Measurements from ENCODE around the gene QARS1. TPM values are rescaled to one million over a fixed set of nuclear protein-coding genes. Genes with fewer than 3 reads are reported as not detected.

The QARS1 gene
- total and polyA plus RNA-seq, 2 of the 8 experiments (the other 6 are each of a cell fraction or from before 2014, with no cell fraction given) = 353 to 581 TPM

GRCh38 chr3:49111347-49111746, 6.8 kb upstream of the QARS1 start:
- Histone ChIP-seq H2BK120ac (replicated peaks; ENCODE audit: low read depth, low read length) (no peak overlapping the region), H2BK20ac (ENCODE audit: low read length) (no peak overlapping the region)
- CTCF ChIA-PET (ENCODE audit: partially characterized antibody) = interaction anchor here (1.0 to 3.2 kb wide), 4 partner anchors 9 to 46 kb away, joined by 3 to 16 read pairs (median 6); partner anchors contain the start of genes LAMB2, QRICH1 and USP19
- TF ChIP-seq KDM1A (IDR thresholded peaks at IDR 0.05; ENCODE audit: borderline replicate concordance, low read length) (no peak), NRF1 (IDR thresholded peaks at IDR 0.05; ENCODE audit: low read depth, low read length) (no peak), GABPA (IDR thresholded peaks at IDR 0.05; ENCODE audit: borderline replicate concordance, insufficient read depth, low read length) (no peak), TAF1 (IDR thresholded peaks at IDR 0.05; ENCODE audit: low read depth, low read length) (no peak), PHF8 (conservative IDR thresholded peaks at IDR 0.05; ENCODE audit: low read depth, low read length) (no peak), ZNF274 (IDR thresholded peaks at IDR 0.05; ENCODE audit: borderline replicate concordance, extremely low read depth, low read length) (no peak), ATF2 (IDR thresholded peaks at IDR 0.05; ENCODE audit: low read length) (no peak), GTF2F1 (IDR thresholded peaks at IDR 0.05; ENCODE audit: borderline replicate concordance, low read depth, low read length) (no peak), ATF3 (IDR thresholded peaks at IDR 0.05; ENCODE audit: insufficient read depth, low read depth, low read length) (no peak), MAFK (IDR thresholded peaks at IDR 0.05; ENCODE audit: low read depth, low read length) (no peak)
- TF ChIP-seq, protein P1, sequence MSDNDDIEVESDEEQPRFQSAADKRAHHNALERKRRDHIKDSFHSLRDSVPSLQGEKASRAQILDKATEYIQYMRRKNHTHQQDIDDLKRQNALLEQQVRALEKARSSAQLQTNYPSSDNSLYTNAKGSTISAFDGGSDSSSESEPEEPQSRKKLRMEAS (IDR thresholded peaks at IDR 0.05) = no peak

More at GRCh38 chr3:49111347-49111746, 6.8 kb upstream of the QARS1 start:
- H3K27ac ChIP-seq (ENCODE audit: low read depth, low read length) = no peak overlapping the region
- H3K4me2 ChIP-seq (ENCODE audit: insufficient read depth in 1 of 2, low read depth in 2 of 2, low read length in 2 of 2) = no peak overlapping the region
- FAIRE-seq (no peak), DNase-seq (ENCODE audit: low read depth in 1 of 2, low spot score in 2 of 2) (no peak)
- peaks cover 0 to 16% of the 10 kb centered on the region in 2 experiments for H4K20me1 ChIP-seq (replicated peaks in 1 of 2; ENCODE audit: control insufficient read depth in 1 of 2, insufficient read depth in 2 of 2, low read length in 2 of 2)
- H2AK5ac ChIP-seq (ENCODE audit: low read depth, low read length) = no peak overlapping the region
- H3K4ac ChIP-seq (replicated peaks; ENCODE audit: insufficient read length, low read depth, low read length) = no peak overlapping the region
- no peak overlapping the region for H3K9ac ChIP-seq (replicated peaks in 1 of 4; ENCODE audit: extremely low read depth in 1 of 4, low read depth in 3 of 4, low read length in 3 of 4)
- POLR2A ChIA-PET (ENCODE audit: partially characterized antibody) = interaction anchor here (15.7 to 27.9 kb wide), 3 partner anchors 2 to 93 kb away, joined by 141 to 508 read pairs (median 508); partner anchors contain the start of genes DALRD3, NDUFAF3, QARS1 and QRICH1
- H4K5ac ChIP-seq (ENCODE audit: insufficient read length, low read depth, low read length) = no peak overlapping the region
- H3K4me1 ChIP-seq (replicated peaks in 1 of 4; ENCODE audit: control insufficient read depth in 3 of 4, insufficient read depth in 4 of 4, low read length in 3 of 4) = no peaks in the 10 kb centered on the region
- peaks cover 23 to 71% (median 62%) of the 10 kb centered on the region in 4 experiments for H3K36me3 ChIP-seq (ENCODE audit: control insufficient read depth in 2 of 4, insufficient read depth in 4 of 4, low read length in 3 of 4)
- no peak overlapping the region for H2AFZ ChIP-seq (ENCODE audit: low read length)
- no peak overlapping the region for H2BK15ac ChIP-seq (ENCODE audit: low read length)
- no peak overlapping the region for H4K91ac ChIP-seq (replicated peaks; ENCODE audit: insufficient read length, low read length)
- H3K27me3 ChIP-seq (replicated peaks in 1 of 4; ENCODE audit: control insufficient read depth in 3 of 4, extremely low read depth in 1 of 4, insufficient read depth in 3 of 4, low read length in 3 of 4) = no peaks in the 10 kb centered on the region; a peak in 1 of 7 replicates
- H3K18ac ChIP-seq (ENCODE audit: extremely low read depth, low read length) = no peak overlapping the region
- no peak overlapping the region for H4K8ac ChIP-seq (ENCODE audit: extremely low read depth, insufficient read depth, low read length)
- H3K14ac ChIP-seq (ENCODE audit: insufficient read length) = no peak overlapping the region
- H3K4me3 ChIP-seq (ENCODE audit: extremely low read depth in 1 of 4, insufficient read depth in 2 of 4, low read depth in 3 of 4, low read length in 4 of 4) = no peak overlapping the region
- no peak overlapping the region for H3K56ac ChIP-seq (replicated peaks; ENCODE audit: insufficient read length, low read depth, low read length)
- WGBS, 2 experiments (ENCODE audit: extremely low coverage in 1 of 2, insufficient coverage in 1 of 2, insufficient read length in 1 of 2, insufficient replicate concordance in 2 of 2, low coverage in 1 of 2, low lambda C conversion rate in 2 of 2, missing lambda C conversion rate in 1 of 2) = 92% methylated on average over 6 of the region's 6 CpGs; no CpG with 5 or more reads in 1 of the 2 experiments
- H3K9me3 ChIP-seq (ENCODE audit: insufficient read depth in 2 of 2, low read depth in 1 of 2, low read length in 1 of 2) = no peaks in the 10 kb centered on the region
- no peak overlapping the region for H3K23ac ChIP-seq (ENCODE audit: insufficient read length)
- no peaks in the 10 kb centered on the region for H3K79me2 ChIP-seq (ENCODE audit: control insufficient read depth in 1 of 2, insufficient read depth in 2 of 2, low read length in 2 of 2)
- no peaks in the 10 kb centered on the region for H3K23me2 ChIP-seq (ENCODE audit: low read depth, low read length)
- no peak overlapping the region for H2BK5ac ChIP-seq (ENCODE audit: low read depth, low read length)
- H2BK12ac ChIP-seq (ENCODE audit: low read depth, low read length) = no peak overlapping the region
- H3K79me1 ChIP-seq (ENCODE audit: low read depth, low read length) = no peaks in the 10 kb centered on the region

Measured in H1 (cell line).